Fibroblast of lung (primary cell): ENCODE data around the gene CCNL1. TPM values are rescaled to one million over a fixed set of nuclear protein-coding genes. Genes with fewer than 3 reads are reported as not detected.
A peak's percentile ranks its signal among the peaks of the same experiment; 100 is the strongest.

Source experiments
- DNase-seq, 2 donors: peaks; one replicate each; pipeline versions ENCODE4 v3.0.0 to v3.0.0-alpha.2; 2010; ENCODE audit warnings: low read depth in 2 of 2
- H2AFZ ChIP-seq: 2 replicates; pipeline ENCODE4 v1.5.1; 2012; ENCODE audit warnings: low read length, control low read depth, inconsistent platforms
- H3K27ac ChIP-seq: 2 replicates; pipeline ENCODE4 v1.5.1; 2011; ENCODE audit warnings: low read length, control low read depth; ENCODE audit not compliant: insufficient read depth
- H3K27me3 ChIP-seq: 2 replicates; pipeline ENCODE4 v1.5.1; 2011; ENCODE audit warnings: mild to moderate bottlenecking, low read length; ENCODE audit not compliant: control insufficient read depth, insufficient read depth
- H3K36me3 ChIP-seq: 2 replicates; pipeline ENCODE4 v1.5.1; 2011; ENCODE audit warnings: low read length; ENCODE audit not compliant: control insufficient read depth, insufficient read depth
- H3K4me1 ChIP-seq: 2 replicates; pipeline ENCODE4 v1.5.1; 2011; ENCODE audit warnings: low read length; ENCODE audit not compliant: control insufficient read depth, insufficient read depth; ENCODE audit errors: extremely low read depth
- H3K4me2 ChIP-seq: 2 replicates; pipeline ENCODE4 v1.5.1; 2011; ENCODE audit warnings: low read length, control low read depth; ENCODE audit not compliant: insufficient read depth; ENCODE audit errors: extremely low read depth
- H3K4me3 ChIP-seq, 4 experiments: fragments of 200-600 bp in 1 of 4; sonication (generic) in 1 of 4; replicated peaks in 1 of 4; 2 replicates each; pipeline ENCODE4 v1.5.1; 2011 to 2016; ENCODE audit warnings: low read length in 4 of 4, low read depth in 3 of 4, mild to moderate bottlenecking in 3 of 4, control low read depth in 2 of 4, inconsistent platforms in 1 of 4, mixed read lengths in 1 of 4; ENCODE audit not compliant: insufficient read depth in 1 of 4; ENCODE audit errors: control extremely low read depth in 1 of 4
- H3K79me2 ChIP-seq: 2 replicates; pipeline ENCODE4 v1.5.1; 2012; ENCODE audit warnings: mild to moderate bottlenecking, low read length, inconsistent platforms; ENCODE audit not compliant: control insufficient read depth, insufficient read depth
- H3K9ac ChIP-seq: 2 replicates; pipeline ENCODE4 v1.5.1; 2011; ENCODE audit warnings: mild to moderate bottlenecking, low read length, control low read depth; ENCODE audit not compliant: insufficient read depth
- H3K9me3 ChIP-seq: 2 replicates; pipeline ENCODE4 v1.5.1; 2012; ENCODE audit warnings: low read depth, low read length; ENCODE audit not compliant: control insufficient read depth, insufficient read depth
- H4K20me1 ChIP-seq: 2 replicates; pipeline ENCODE4 v1.5.1; 2011; ENCODE audit warnings: low read length; ENCODE audit not compliant: control insufficient read depth, insufficient read depth; ENCODE audit errors: extremely low read depth
- CTCF ChIP-seq, 2 donors: IDR thresholded peaks in 1 of 2; conservative IDR thresholded peaks in 1 of 2; 1 replicate in 1 of 2; 2 replicates in 1 of 2; pipeline ENCODE4 v1.5.1; 2011 to 2012; ENCODE audit warnings: low read length in 2 of 2, control low read depth in 1 of 2, inconsistent platforms in 1 of 2, low read depth in 1 of 2, mild to moderate bottlenecking in 1 of 2
- EZH2 ChIP-seq: IDR thresholded peaks from 2 replicates; pipeline ENCODE4 v1.5.1; 2012; ENCODE audit warnings: low read length, control low read depth, mild to moderate bottlenecking; ENCODE audit errors: missing control alignments
- polyA plus RNA-seq, 2 donors: library from polyadenylated mRNA; depleted of rRNA in 1 of 2; stranded (reverse) in 1 of 2; unstranded in 1 of 2; fragments of >200 nt; gene quantifications; 2 replicates each; pipeline ENCODE4 v1.2.1, GENCODE V29; 2011 to 2012; ENCODE audit warnings: missing spikeins in 1 of 2
- total RNA-seq: library from RNA; depleted of rRNA; stranded (reverse); fragments of >200 nt; gene quantifications from 2 replicates; pipeline ENCODE4 v1.2.1, GENCODE V29; 2014

Gene CCNL1
- total and polyA plus RNA-seq, 2 donors (not counting 1 experiment from before 2014, with no cell fraction given), result 63.8 to 219 TPM

- no peaks in the 10 kb centered on the region for H3K4me1 ChIP-seq
- no peak overlapping the region for H3K9ac ChIP-seq
- no peaks in the 10 kb centered on the region for H4K20me1 ChIP-seq
- no peak overlapping the region for H3K27ac ChIP-seq
- no peak for DNase-seq
- no peaks in the 10 kb centered on the region for H3K9me3 ChIP-seq
- H2AFZ ChIP-seq, result no peak overlapping the region
- no peaks in the 10 kb centered on the region for H3K79me2 ChIP-seq
- H3K27me3 ChIP-seq, result no peaks in the 10 kb centered on the region
- H3K36me3 ChIP-seq, result no peaks in the 10 kb centered on the region
- TF ChIP-seq EZH2 (no peak), CTCF (conservative IDR thresholded peaks at IDR 0.05 in 1 of 2, IDR thresholded peaks at IDR 0.05 in 1 of 2; ENCODE audit: low read depth in 1 of 2, low read length in 2 of 2) (no peak)
- H3K4me3 ChIP-seq, result no peak overlapping the region
- H3K4me2 ChIP-seq, result no peak overlapping the region
These were observed 52.9 kb downstream of the CCNL1 start for GRCh38 chr3:157107037-157107436.

GRCh38 chr3:157104928-157105652 lies 54.9 kb downstream of the CCNL1 start:
- no peaks in the 10 kb centered on the region for H3K36me3 ChIP-seq
- TF ChIP-seq CTCF (conservative IDR thresholded peaks at IDR 0.05 in 1 of 2, IDR thresholded peaks at IDR 0.05 in 1 of 2; ENCODE audit: low read depth in 1 of 2, low read length in 2 of 2) (no peak), EZH2 (no peak)
- no peak overlapping the region for H3K9ac ChIP-seq
- DNase-seq, result no peak
- no peaks in the 10 kb centered on the region for H4K20me1 ChIP-seq
- H3K4me2 ChIP-seq, result no peak overlapping the region
- no peak overlapping the region for H2AFZ ChIP-seq
- no peaks in the 10 kb centered on the region for H3K9me3 ChIP-seq
- no peak overlapping the region for H3K4me3 ChIP-seq
- H3K27ac ChIP-seq, result no peak overlapping the region
- no peaks in the 10 kb centered on the region for H3K27me3 ChIP-seq
- no peaks in the 10 kb centered on the region for H3K4me1 ChIP-seq
- H3K79me2 ChIP-seq, result no peaks in the 10 kb centered on the region

- Histone ChIP-seq H3K27me3 (no peaks in the 10 kb centered on the region), H3K36me3 (no peaks in the 10 kb centered on the region), H3K9ac (no peak overlapping the region), H3K27ac (no peak overlapping the region), H3K4me2 (no peak overlapping the region), H3K79me2 (no peaks in the 10 kb centered on the region), H3K9me3 (no peaks in the 10 kb centered on the region), H3K4me1 (peaks cover 2% of the 10 kb centered on the region), H4K20me1 (no peaks in the 10 kb centered on the region), H2AFZ (no peak overlapping the region), H3K4me3 (no peak overlapping the region)
- DNase-seq, result peak in 1 of 2 donors; percentile 39
- no peak for TF ChIP-seq CTCF (conservative IDR thresholded peaks at IDR 0.05 in 1 of 2, IDR thresholded peaks at IDR 0.05 in 1 of 2; ENCODE audit: low read depth in 1 of 2, low read length in 2 of 2)
- no peak for TF ChIP-seq EZH2
These were observed 55.4 kb downstream of the CCNL1 start for GRCh38 chr3:157104521-157104920.
